ENCODE measurements around the gene KIAA1958. TPM values are rescaled to one million over a fixed set of nuclear protein-coding genes. Genes with fewer than 3 reads are reported as not detected.

The KIAA1958 gene
- total RNA-seq, 1 experiment from 2014 or later, result 28.6 TPM

DNA sequence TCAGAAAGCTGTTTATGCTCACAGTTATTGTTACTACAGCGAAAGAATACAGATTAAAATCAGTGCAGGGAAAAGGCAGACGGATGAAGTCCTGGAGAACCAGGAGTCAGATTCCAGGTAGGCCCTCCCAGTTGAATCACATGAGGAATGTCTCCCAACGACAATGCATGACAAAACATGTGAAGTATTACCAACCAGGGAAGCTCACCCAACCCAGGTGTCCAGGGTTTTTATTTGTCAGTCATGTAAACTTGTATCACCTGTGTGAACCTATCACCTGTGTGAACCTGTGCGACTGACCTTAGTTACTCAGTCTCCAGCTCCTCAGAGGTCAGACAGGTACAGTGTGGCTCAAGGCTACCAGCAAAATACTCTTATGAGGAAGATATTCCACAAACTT, 63.9 kb downstream of the KIAA1958 start:
- ChIA-PET CTCF (no interaction called here), POLR2A (ENCODE audit: low non-redundant PET) (no interaction called here)
- TF ChIP-seq EZH2 (IDR thresholded peaks at IDR 0.05; ENCODE audit: borderline replicate concordance, low read depth, low read length, poor library complexity, severe bottlenecking), result no peak
- TF ChIP-seq, protein P1, sequence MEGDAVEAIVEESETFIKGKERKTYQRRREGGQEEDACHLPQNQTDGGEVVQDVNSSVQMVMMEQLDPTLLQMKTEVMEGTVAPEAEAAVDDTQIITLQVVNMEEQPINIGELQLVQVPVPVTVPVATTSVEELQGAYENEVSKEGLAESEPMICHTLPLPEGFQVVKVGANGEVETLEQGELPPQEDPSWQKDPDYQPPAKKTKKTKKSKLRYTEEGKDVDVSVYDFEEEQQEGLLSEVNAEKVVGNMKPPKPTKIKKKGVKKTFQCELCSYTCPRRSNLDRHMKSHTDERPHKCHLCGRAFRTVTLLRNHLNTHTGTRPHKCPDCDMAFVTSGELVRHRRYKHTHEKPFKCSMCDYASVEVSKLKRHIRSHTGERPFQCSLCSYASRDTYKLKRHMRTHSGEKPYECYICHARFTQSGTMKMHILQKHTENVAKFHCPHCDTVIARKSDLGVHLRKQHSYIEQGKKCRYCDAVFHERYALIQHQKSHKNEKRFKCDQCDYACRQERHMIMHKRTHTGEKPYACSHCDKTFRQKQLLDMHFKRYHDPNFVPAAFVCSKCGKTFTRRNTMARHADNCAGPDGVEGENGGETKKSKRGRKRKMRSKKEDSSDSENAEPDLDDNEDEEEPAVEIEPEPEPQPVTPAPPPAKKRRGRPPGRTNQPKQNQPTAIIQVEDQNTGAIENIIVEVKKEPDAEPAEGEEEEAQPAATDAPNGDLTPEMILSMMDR (conservative IDR thresholded peaks at IDR 0.05; ENCODE audit: low read depth, low read length), result no peak
- BruUV-seq (replicated peaks), result no TSS peak
- Histone ChIP-seq H3K36me3 (ENCODE audit: insufficient read depth, low read length, poor library complexity, severe bottlenecking) (no peaks in the 10 kb centered on the region), H3K27me3 (replicated peaks; ENCODE audit: insufficient read depth, low read depth, low read length, poor library complexity) (no peaks in the 10 kb centered on the region), H3K4me3 (ENCODE audit: low read depth, low read length, poor library complexity, severe bottlenecking) (no peak overlapping the region), H3K4me1 (ENCODE audit: insufficient read depth, low read length, poor library complexity, severe bottlenecking) (peaks cover 28% of the 10 kb centered on the region), H3K9me3 (ENCODE audit: low read depth, low read length, poor library complexity, severe bottlenecking) (no peaks in the 10 kb centered on the region), H3K27ac (ENCODE audit: low read depth, low read length, poor library complexity, severe bottlenecking) (no peak overlapping the region)
- intact Hi-C loops (cut with micrococcal nuclease; ENCODE audit: unreplicated experiment), result no loop called here
- DNase-seq (ENCODE audit: low spot score), result no peak

DNA sequence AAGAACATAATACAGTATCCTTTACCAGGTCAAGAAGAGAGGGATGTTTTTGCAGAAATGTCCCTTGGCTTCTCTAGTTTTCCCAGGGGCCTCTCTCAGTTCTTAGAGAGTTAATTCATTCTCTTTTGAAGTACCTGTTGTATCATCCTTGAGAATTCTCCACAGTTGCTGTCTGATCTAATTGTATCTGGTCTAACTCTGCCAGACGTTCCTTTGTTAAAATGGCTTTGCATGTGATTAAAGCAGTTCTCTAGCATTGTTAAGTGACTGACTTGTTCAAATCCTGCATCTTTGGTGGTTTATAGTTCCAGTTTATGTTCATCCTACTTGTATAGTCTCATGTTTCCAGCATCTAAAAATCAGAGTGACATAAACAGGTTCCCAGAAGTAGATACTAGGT, 65.0 kb downstream of the KIAA1958 start:
- H3K4me1 ChIP-seq (ENCODE audit: insufficient read depth, low read length, poor library complexity, severe bottlenecking), result peaks cover 17% of the 10 kb centered on the region
- H3K9me3 ChIP-seq (ENCODE audit: low read depth, low read length, poor library complexity, severe bottlenecking), result no peaks in the 10 kb centered on the region
- no peaks in the 10 kb centered on the region for H3K36me3 ChIP-seq (ENCODE audit: insufficient read depth, low read length, poor library complexity, severe bottlenecking)
- no TSS peak for BruUV-seq (replicated peaks)
- no peak for DNase-seq (ENCODE audit: low spot score)
- no peaks in the 10 kb centered on the region for H3K27me3 ChIP-seq (replicated peaks; ENCODE audit: insufficient read depth, low read depth, low read length, poor library complexity)
- ChIA-PET POLR2A (ENCODE audit: low non-redundant PET) (no interaction called here), CTCF (no interaction called here)
- no peak overlapping the region for H3K4me3 ChIP-seq (ENCODE audit: low read depth, low read length, poor library complexity, severe bottlenecking)
- no peak for TF ChIP-seq EZH2 (IDR thresholded peaks at IDR 0.05; ENCODE audit: borderline replicate concordance, low read depth, low read length, poor library complexity, severe bottlenecking)
- TF ChIP-seq, protein P1 (conservative IDR thresholded peaks at IDR 0.05; ENCODE audit: low read depth, low read length), result no peak
- intact Hi-C loops (cut with micrococcal nuclease; ENCODE audit: unreplicated experiment), result no loop called here
- no peak overlapping the region for H3K27ac ChIP-seq (ENCODE audit: low read depth, low read length, poor library complexity, severe bottlenecking)

- no TSS peak for BruUV-seq (replicated peaks)
- DNase-seq (ENCODE audit: low spot score), result no peak
- TF ChIP-seq, protein P1 (conservative IDR thresholded peaks at IDR 0.05; ENCODE audit: low read depth, low read length), result no peak
- no peak for TF ChIP-seq EZH2 (IDR thresholded peaks at IDR 0.05; ENCODE audit: borderline replicate concordance, low read depth, low read length, poor library complexity, severe bottlenecking)
- Histone ChIP-seq H3K27me3 (replicated peaks; ENCODE audit: insufficient read depth, low read depth, low read length, poor library complexity) (no peaks in the 10 kb centered on the region), H3K4me3 (ENCODE audit: low read depth, low read length, poor library complexity, severe bottlenecking) (no peak overlapping the region), H3K27ac (ENCODE audit: low read depth, low read length, poor library complexity, severe bottlenecking) (no peak overlapping the region), H3K36me3 (ENCODE audit: insufficient read depth, low read length, poor library complexity, severe bottlenecking) (no peaks in the 10 kb centered on the region), H3K4me1 (ENCODE audit: insufficient read depth, low read length, poor library complexity, severe bottlenecking) (peaks cover 17% of the 10 kb centered on the region), H3K9me3 (ENCODE audit: low read depth, low read length, poor library complexity, severe bottlenecking) (no peaks in the 10 kb centered on the region)
- intact Hi-C loops (cut with micrococcal nuclease; ENCODE audit: unreplicated experiment), result no loop called here
- ChIA-PET CTCF (interaction anchor here (0.6 kb wide), 1 partner anchor 569 kb away, joined by 4 read pairs; no protein-coding TSS in a partner anchor), POLR2A (ENCODE audit: low non-redundant PET) (interaction anchor here (0.6 kb wide), 2 partner anchors 124 to 174 kb away, joined by 4 to 5 read pairs; no protein-coding TSS in a partner anchor)
Observed at GRCh38 chr9:112552229-112553056, 65.8 kb downstream of the KIAA1958 start.
